ENCODE data around the gene DNAJC1. TPM values are rescaled to one million over a fixed set of nuclear protein-coding genes. Genes with fewer than 3 reads are reported as not detected.

DNAJC1 gene
- total and polyA plus RNA-seq, 2 of the 8 experiments (the other 6 are each of a cell fraction or from before 2014, with no cell fraction given): 6.8 to 14.8 TPM

DNA sequence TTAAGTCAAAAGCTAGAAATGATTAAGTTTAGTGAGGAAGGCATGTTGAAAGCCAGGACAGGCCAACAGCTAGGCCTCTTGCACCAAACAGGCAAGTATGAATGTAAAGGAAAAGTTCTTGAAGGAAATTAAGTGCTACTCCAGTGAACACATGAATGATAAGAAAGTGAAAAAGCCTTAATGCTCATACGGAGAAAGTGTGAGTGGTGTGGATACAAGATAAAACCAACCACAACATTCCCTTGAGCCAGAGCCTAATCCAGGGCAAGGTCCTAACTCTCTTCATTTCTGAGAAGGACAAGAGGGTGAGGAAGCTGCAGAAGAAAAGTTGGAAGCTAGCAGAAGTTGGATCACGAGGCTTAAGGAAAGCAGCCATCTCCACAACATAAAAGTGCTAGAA is 53.0 kb downstream of the DNAJC1 start:
- Histone ChIP-seq H3K18ac (ENCODE audit: extremely low read depth, low read length) (no peak overlapping the region), H3K56ac (replicated peaks; ENCODE audit: insufficient read length, low read depth, low read length) (no peak overlapping the region), H3K9ac (replicated peaks in 1 of 4; ENCODE audit: extremely low read depth in 1 of 4, low read depth in 3 of 4, low read length in 3 of 4) (no peak overlapping the region), H3K79me1 (ENCODE audit: low read depth, low read length) (no peaks in the 10 kb centered on the region), H2BK120ac (replicated peaks; ENCODE audit: low read depth, low read length) (no peak overlapping the region), H2BK12ac (ENCODE audit: low read depth, low read length) (0 out of 2 replicates have a peak overlapping the region, but pooled peaks have one; percentile 11), H3K27ac (ENCODE audit: low read depth, low read length) (no peak overlapping the region), H2BK20ac (ENCODE audit: low read length) (no peak overlapping the region), H3K36me3 (ENCODE audit: control insufficient read depth in 2 of 4, insufficient read depth in 4 of 4, low read length in 3 of 4) (no peaks in the 10 kb centered on the region), H3K4me3 (ENCODE audit: extremely low read depth in 1 of 4, insufficient read depth in 2 of 4, low read depth in 3 of 4, low read length in 4 of 4) (no peak overlapping the region), H3K23me2 (ENCODE audit: low read depth, low read length) (no peaks in the 10 kb centered on the region), H2BK5ac (ENCODE audit: low read depth, low read length) (no peak overlapping the region), H3K23ac (ENCODE audit: insufficient read length) (no peak overlapping the region), H3K9me3 (ENCODE audit: insufficient read depth in 2 of 2, low read depth in 1 of 2, low read length in 1 of 2) (no peaks in the 10 kb centered on the region), H3K4me1 (replicated peaks in 1 of 4; ENCODE audit: control insufficient read depth in 3 of 4, insufficient read depth in 4 of 4, low read length in 3 of 4) (no peaks in the 10 kb centered on the region), H2BK15ac (ENCODE audit: low read length) (no peak overlapping the region), H3K14ac (ENCODE audit: insufficient read length) (no peak overlapping the region), H4K91ac (replicated peaks; ENCODE audit: insufficient read length, low read length) (no peak overlapping the region), H3K27me3 (replicated peaks in 1 of 4; ENCODE audit: control insufficient read depth in 3 of 4, extremely low read depth in 1 of 4, insufficient read depth in 3 of 4, low read length in 3 of 4) (no peaks in the 10 kb centered on the region), H4K20me1 (replicated peaks in 1 of 2; ENCODE audit: control insufficient read depth in 1 of 2, insufficient read depth in 2 of 2, low read length in 2 of 2) (no peaks in the 10 kb centered on the region), H2AFZ (ENCODE audit: low read length) (no peak overlapping the region), H4K8ac (ENCODE audit: extremely low read depth, insufficient read depth, low read length) (no peak overlapping the region), H3K79me2 (ENCODE audit: control insufficient read depth in 1 of 2, insufficient read depth in 2 of 2, low read length in 2 of 2) (no peaks in the 10 kb centered on the region), H4K5ac (ENCODE audit: insufficient read length, low read depth, low read length) (no peak overlapping the region), H2AK5ac (ENCODE audit: low read depth, low read length) (no peak overlapping the region), H3K4ac (replicated peaks; ENCODE audit: insufficient read length, low read depth, low read length) (no peak overlapping the region), H3K4me2 (ENCODE audit: insufficient read depth in 1 of 2, low read depth in 2 of 2, low read length in 2 of 2) (no peak overlapping the region)
- no peak for DNase-seq (ENCODE audit: low read depth in 1 of 2, low spot score in 2 of 2)
- ChIA-PET POLR2A (ENCODE audit: partially characterized antibody) (no interaction called here), CTCF (ENCODE audit: partially characterized antibody) (interaction anchor here (0.9 kb wide), 1 partner anchor 861 kb away, joined by 3 read pairs; no protein-coding TSS in a partner anchor)
- FAIRE-seq: no peak
- 89% methylated on average over 2 of the region's 2 CpGs; no CpG with 5 or more reads in 1 of the 2 experiments for WGBS, 2 experiments (ENCODE audit: extremely low coverage in 1 of 2, insufficient coverage in 1 of 2, insufficient read length in 1 of 2, insufficient replicate concordance in 2 of 2, low coverage in 1 of 2, low lambda C conversion rate in 2 of 2, missing lambda C conversion rate in 1 of 2)
- TF ChIP-seq CEBPB (IDR thresholded peaks at IDR 0.05; ENCODE audit: low read depth, low read length): no peak
- no peak for TF ChIP-seq HDAC2 (IDR thresholded peaks at IDR 0.05; ENCODE audit: borderline replicate concordance in 1 of 2, low read depth in 2 of 2, low read length in 2 of 2)
- TF ChIP-seq, protein P1, sequence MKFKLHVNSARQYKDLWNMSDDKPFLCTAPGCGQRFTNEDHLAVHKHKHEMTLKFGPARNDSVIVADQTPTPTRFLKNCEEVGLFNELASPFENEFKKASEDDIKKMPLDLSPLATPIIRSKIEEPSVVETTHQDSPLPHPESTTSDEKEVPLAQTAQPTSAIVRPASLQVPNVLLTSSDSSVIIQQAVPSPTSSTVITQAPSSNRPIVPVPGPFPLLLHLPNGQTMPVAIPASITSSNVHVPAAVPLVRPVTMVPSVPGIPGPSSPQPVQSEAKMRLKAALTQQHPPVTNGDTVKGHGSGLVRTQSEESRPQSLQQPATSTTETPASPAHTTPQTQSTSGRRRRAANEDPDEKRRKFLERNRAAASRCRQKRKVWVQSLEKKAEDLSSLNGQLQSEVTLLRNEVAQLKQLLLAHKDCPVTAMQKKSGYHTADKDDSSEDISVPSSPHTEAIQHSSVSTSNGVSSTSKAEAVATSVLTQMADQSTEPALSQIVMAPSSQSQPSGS (IDR thresholded peaks at IDR 0.05; ENCODE audit: low read length): no peak
- TF ChIP-seq EGR1 (IDR thresholded peaks at IDR 0.05; ENCODE audit: borderline replicate concordance, low read depth, low read length): no peak
- no peak for TF ChIP-seq CHD1 (IDR thresholded peaks at IDR 0.05; ENCODE audit: low read depth, low read length)
- TF ChIP-seq CBX8 (IDR thresholded peaks at IDR 0.05; ENCODE audit: borderline replicate concordance, low read depth, low read length): no peak
- TF ChIP-seq, protein P2, sequence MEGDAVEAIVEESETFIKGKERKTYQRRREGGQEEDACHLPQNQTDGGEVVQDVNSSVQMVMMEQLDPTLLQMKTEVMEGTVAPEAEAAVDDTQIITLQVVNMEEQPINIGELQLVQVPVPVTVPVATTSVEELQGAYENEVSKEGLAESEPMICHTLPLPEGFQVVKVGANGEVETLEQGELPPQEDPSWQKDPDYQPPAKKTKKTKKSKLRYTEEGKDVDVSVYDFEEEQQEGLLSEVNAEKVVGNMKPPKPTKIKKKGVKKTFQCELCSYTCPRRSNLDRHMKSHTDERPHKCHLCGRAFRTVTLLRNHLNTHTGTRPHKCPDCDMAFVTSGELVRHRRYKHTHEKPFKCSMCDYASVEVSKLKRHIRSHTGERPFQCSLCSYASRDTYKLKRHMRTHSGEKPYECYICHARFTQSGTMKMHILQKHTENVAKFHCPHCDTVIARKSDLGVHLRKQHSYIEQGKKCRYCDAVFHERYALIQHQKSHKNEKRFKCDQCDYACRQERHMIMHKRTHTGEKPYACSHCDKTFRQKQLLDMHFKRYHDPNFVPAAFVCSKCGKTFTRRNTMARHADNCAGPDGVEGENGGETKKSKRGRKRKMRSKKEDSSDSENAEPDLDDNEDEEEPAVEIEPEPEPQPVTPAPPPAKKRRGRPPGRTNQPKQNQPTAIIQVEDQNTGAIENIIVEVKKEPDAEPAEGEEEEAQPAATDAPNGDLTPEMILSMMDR (IDR thresholded peaks at IDR 0.05; ENCODE audit: control extremely low read depth in 1 of 3, insufficient read depth in 1 of 3, low read depth in 1 of 3, low read length in 3 of 3): no peak
- TF ChIP-seq GTF2F1 (IDR thresholded peaks at IDR 0.05; ENCODE audit: borderline replicate concordance, low read depth, low read length): no peak
- no peak for TF ChIP-seq TCF12 (IDR thresholded peaks at IDR 0.05; ENCODE audit: low read depth, low read length)
- TF ChIP-seq TAF1 (IDR thresholded peaks at IDR 0.05; ENCODE audit: low read depth, low read length): no peak
